Measurements from ENCODE around the gene OR13A1. TPM values are rescaled to one million over a fixed set of nuclear protein-coding genes. Genes with fewer than 3 reads are reported as not detected.
"Not testable (repeated sequence)": the region's sequence is repeated elsewhere in the genome, so short reads cannot be mapped to it uniquely, and the experiment has no call there.

Gene OR13A1, protein sequence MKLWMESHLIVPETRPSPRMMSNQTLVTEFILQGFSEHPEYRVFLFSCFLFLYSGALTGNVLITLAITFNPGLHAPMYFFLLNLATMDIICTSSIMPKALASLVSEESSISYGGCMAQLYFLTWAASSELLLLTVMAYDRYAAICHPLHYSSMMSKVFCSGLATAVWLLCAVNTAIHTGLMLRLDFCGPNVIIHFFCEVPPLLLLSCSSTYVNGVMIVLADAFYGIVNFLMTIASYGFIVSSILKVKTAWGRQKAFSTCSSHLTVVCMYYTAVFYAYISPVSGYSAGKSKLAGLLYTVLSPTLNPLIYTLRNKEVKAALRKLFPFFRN
- not detected in 2 replicates for total RNA-seq (2014; rRNA removed; shearing (Covaris generic))

DNA sequence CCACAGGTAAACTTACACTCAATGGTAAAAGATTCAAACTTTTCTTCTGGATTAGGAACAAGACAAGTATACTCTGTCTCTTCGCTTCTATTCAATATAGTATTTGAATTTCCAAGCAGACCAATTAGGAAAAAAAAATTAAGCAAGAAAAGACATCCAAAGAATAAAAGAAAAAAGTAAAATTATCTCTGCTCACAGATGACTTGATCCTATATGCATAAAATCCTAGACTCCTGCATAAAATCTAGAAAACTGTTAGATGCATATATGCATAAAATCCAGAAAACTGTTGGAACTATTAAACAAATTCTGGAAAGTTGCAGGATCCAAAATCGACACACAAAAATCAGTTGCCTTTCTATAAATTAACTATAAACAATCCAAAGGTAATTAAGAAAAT lies at the start of gene OR13A1:
Gene OR13A1 (minus strand): TSS at position 101 of the 400 bp plus-strand sequence. CDS start 11,186 bp downstream, outside the sequence.
- in situ Hi-C loops (cut with HindIII; ENCODE audit: low sequenced_read_pairs) = no loop called here
- no peak for DNase-seq (ENCODE audit: low spot score)

DNA sequence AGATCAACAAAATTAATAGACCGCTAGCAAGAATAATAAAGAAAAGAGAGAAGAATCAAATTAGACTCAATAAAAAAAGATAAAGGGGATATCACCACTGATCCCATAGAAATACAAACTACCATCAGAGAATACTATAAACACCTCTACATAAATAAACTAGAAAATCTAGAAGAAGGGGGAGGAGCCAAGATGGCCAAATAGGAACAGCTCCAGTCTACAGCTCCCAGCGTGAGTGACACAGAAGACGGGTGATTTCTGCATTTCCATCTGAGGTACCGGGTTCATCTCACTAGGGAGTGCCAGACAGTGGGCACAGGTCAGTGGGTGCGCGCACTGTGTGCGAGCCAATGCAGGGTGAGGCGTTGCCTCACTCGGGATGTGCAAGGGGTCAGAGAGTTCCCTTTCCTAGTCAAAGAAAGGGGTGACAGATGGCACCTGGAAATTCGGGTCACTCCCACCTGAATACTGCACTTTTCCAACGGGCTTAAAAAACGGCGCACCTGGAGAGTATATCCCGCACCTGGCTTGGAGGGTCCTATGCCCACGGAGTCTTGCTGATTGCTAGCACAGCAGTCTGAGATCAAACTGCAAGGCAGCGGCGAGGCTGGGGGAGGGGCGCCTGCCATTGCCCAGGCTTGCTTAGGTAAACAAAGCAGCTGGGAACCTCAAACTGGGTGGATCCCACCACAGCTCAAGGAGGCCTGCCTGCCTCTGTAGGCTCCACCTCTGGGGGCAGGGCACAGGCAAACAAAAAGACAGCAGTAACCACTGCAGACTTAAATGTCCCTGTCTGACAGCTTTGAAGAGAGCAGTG lies 46.8 kb upstream of the OR13A1 start:
- in situ Hi-C loops (cut with HindIII; ENCODE audit: low sequenced_read_pairs); DNase-seq (ENCODE audit: low spot score): not testable (repeated sequence)

DNA sequence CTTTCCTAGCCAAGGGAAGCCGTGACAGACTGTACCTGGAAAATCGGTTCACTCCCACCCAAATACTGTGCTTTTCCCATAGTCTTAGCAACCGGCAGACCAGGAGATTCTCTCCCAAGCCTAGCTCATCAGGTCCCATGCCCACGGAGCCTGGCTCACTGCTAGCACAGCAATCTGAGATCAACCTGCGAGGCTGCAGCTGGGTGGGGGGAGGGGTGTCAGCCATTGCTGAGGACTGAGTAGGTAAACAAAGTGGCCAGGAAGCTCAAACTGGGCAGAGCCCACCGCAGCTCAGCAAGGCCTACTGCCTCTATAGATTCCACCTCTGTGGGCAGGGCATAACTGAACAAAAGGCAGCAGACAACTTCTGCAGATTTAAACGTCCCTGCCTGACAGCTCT lies 43.6 kb upstream of the OR13A1 start:
- DNase-seq (ENCODE audit: low spot score); in situ Hi-C loops (cut with HindIII; ENCODE audit: low sequenced_read_pairs): not testable (repeated sequence)

DNA sequence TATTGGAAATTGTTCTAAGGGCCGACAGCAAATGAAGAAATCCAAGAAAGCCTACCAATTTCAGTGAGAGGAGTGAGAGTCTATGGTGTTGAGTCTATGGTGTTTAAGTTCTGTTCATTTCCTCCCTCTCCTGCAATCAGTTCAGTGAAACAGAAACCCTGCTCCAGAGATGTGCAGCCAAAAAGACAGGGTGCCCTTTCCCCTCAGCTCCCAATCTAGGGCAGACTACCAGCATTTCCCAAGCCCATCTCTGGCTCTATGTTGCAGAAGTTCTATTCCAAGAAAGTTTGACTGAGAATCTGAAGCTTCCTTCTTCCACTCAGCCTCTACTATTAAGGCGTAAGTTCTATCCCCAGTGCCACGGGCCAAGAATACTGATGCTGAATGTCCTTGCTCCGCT lies 40.1 kb upstream of the OR13A1 start:
- in situ Hi-C loops (cut with HindIII; ENCODE audit: low sequenced_read_pairs) = no loop called here
- no peak for DNase-seq (ENCODE audit: low spot score)

DNA sequence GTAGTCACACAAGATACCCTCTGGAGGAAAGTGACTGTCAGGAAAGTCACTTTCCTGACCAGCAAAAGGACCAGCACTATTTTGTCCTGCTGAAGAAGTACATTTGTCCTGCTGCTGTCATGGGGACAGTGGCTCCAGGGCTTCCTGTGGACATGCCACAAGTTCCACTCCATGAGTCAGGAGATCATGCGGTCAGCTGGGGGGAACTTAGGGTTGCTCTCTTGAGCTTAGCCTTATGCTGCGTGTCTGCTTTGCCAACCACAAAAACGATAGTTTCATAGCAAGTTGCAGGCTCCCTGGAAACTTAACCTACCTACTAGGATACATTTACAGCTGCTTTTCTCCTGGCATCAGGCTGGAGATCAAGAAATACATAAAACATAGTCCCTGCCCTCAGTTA lies 38.9 kb upstream of the OR13A1 start:
- no peak for DNase-seq (ENCODE audit: low spot score)
- in situ Hi-C loops (cut with HindIII; ENCODE audit: low sequenced_read_pairs) = no loop called here

DNA sequence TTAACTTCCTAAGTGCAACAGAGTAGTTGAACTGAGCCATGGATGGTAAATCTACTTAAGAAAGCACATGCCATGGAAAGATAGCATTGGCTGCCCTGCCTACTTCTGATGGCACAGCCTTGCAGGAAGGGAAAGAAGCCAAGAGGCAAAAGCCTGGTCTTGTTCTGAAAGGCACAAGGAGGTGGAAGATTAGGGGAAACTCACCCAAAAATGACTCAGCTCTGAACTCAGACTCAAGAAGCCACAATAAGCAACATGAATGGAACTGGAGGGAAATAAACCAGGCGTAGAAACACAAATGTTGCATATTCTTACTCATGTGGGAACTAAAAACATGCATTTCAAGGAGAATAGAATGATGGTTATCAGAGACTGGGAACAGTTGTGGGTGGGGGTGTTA lies 37.8 kb upstream of the OR13A1 start:
- DNase-seq (ENCODE audit: low spot score) = no peak
- in situ Hi-C loops (cut with HindIII; ENCODE audit: low sequenced_read_pairs) = no loop called here

DNA sequence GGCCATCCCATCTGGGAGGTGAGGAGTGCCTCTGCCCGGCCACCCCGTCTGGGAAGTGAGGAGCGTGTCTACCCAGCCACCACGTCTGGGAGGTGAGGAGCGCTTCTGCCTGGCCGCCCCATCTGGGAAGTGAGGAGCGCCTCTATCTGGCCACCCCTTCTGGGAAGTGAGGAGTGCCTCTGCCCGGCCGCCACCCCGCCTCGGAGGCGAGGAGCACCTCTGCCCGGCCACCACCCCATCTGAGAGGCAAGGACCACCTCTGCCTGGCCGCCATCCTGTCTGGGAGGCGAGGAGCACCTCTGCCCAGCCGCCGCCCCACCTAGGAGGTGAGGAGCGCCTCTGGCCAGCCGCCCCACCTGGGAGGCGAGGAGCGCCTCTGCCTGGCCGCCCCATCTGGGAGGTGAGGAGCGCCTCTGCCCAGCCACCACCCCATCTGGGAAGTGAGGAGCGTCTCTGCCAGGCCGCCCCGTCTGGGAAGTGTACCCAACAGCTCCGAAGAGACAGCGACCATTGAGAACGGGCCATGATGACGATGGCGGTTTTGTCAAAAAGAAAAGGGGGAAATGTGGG lies 32.9 kb upstream of the OR13A1 start:
- in situ Hi-C loops (cut with HindIII; ENCODE audit: low sequenced_read_pairs); DNase-seq (ENCODE audit: low spot score): not testable (repeated sequence)

DNA sequence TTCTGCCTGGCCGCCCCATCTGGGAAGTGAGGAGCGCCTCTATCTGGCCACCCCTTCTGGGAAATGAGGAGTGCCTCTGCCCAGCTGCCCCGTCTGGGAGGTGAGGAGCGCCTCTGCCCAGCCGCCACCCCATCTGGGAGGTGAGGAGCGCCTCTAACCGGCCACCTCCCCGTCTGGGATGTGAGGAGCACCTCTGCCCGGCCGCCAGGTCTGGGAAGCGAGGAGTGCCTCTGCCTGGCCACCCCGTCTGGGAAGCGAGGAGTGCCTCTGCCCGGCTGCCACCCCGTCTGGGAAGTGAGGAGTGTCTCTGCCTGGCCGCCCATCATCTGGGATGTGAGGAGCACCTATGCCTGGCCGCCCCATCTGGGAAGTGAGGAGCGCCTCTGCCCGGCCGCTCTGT lies 32.1 kb upstream of the OR13A1 start:
- in situ Hi-C loops (cut with HindIII; ENCODE audit: low sequenced_read_pairs); DNase-seq (ENCODE audit: low spot score): not testable (repeated sequence)

DNA sequence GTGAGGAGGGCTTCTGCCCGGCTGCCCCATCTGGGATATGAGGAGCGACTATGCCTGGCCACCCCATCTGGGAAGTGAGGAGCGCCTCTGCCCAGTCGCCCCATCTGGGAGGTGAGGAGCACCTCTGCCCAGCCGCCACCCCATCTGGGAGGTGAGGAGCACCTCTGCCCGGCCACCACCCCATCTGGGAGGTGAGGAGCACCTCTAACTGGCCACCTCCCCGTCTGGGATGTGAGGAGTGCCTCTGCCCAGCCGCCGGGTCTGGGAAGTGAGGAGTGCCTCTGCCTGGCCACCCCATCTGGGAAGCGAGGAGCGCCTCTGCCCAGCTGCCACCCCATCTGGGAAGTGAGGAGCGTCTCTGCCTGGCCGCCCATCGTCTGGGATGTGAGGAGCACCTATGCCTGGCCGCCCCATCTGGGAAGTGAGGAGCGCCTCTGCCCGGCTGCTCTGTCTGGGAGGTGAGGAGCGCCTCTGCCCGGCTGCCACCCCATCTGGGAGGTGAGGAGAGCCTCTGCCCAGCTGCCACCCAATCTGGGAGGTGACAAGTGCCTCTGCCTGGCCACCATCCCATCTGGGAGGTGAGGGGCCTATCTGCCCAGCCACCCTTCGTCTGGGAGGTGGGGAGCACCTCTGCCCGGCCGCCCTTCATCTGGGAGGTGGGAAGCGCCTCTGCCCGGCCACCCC lies 31.4 kb upstream of the OR13A1 start:
- in situ Hi-C loops (cut with HindIII; ENCODE audit: low sequenced_read_pairs) = not testable (repeated sequence)

DNA sequence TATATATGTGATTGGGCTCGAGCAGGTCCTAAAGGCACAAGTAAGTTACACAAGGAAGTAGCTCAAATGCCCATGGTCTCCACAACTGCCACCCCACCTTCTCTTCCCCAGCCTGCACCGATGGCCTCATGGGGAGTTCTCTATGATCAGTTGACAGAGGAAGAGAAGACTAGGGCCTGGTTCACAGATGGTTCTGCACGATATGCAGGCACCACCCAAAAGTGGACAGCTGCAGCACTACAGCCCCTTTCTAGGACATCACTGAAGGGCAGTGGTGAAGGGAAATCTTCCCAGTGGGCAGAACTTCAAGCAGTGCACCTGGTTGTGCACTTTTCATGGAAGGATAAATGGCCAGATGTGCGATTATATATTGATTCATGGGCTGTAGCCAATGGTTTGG lies 25.0 kb upstream of the OR13A1 start:
- DNase-seq (ENCODE audit: low spot score); in situ Hi-C loops (cut with HindIII; ENCODE audit: low sequenced_read_pairs): not testable (repeated sequence)

More for the DNA sequence above, 31.4 kb upstream of the OR13A1 start:
- not testable (repeated sequence) for DNase-seq (ENCODE audit: low spot score)

DNA sequence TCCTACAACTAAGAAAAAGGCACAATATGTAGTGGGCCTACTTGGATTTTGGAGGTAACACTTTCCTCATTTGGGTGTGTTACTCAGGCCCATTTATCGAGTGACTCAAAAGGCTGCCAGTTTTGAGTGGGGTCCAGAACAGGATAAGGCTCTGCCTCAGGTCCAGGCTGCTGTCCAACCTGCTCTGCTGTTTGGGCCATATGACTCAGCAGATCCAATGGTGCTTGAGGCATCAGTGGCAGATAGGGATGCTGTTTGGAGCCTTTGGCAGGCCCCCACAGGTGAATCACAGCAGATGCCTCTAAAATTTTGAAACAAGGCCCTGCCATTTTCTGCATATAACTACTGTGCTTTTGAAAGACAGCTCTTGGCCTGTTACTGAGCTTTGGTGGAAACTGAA lies 24.5 kb upstream of the OR13A1 start:
- no peak for DNase-seq (ENCODE audit: low spot score)
- in situ Hi-C loops (cut with HindIII; ENCODE audit: low sequenced_read_pairs) = no loop called here

DNA sequence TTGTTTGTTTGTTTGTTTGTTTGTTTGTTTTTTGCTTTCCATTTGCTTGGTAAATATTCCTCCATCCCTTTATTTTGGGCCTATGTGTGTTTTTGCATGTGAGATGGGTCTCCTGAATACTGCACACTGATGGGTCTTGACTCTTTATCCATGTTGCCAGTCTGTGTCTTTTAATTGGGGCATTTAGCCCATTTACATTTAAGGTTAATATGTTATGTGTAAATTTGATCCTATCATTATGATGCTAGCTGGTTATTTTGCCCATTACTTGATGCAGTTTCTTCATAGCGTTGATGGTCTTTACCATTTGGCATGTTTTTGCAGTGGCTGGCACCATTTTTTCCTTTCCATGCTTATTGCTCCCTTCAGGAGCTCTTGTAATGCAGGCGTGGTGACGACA lies 16.4 kb upstream of the OR13A1 start:
- in situ Hi-C loops (cut with HindIII; ENCODE audit: low sequenced_read_pairs); DNase-seq (ENCODE audit: low spot score): not testable (repeated sequence)

DNA sequence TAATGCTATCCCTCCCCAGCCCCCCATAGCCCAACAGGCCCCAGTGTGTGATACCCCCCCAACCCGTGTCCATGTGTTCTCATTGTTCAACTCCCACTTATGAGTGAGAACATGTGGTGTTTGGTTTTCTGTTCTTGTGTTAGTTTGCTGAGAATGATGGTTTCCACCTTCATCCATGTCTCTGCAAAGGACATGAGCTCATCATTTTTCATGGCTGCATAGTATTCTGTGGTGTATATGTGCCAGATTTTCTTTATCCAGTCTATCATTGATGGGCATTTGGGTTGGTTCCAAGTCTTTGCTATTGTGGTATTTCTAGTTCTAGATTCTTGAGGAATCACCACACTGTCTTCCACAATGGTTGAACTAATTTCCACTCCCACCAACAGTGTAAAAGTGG lies 11.5 kb upstream of the OR13A1 start:
- DNase-seq (ENCODE audit: low spot score); in situ Hi-C loops (cut with HindIII; ENCODE audit: low sequenced_read_pairs): not testable (repeated sequence)

DNA sequence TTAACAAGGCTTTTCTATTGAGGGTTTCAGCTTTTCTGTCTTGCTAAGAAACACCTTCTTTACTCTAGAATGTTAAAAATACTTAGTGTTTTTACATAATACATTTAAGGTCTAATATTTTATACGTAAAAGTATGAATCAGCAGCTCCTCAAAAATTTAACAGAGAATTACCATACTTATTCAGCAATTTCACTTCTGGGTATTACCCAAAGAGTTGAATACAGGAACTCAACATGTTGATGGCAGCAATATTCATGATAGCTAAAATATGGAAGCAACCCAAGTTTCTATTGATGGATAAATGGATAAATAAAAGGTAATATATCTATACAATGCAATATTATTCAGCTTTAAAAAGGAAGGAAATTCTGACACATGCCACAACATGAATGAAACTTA lies 9.7 kb upstream of the OR13A1 start:
- no peak for DNase-seq (ENCODE audit: low spot score)
- in situ Hi-C loops (cut with HindIII; ENCODE audit: low sequenced_read_pairs) = no loop called here

DNA sequence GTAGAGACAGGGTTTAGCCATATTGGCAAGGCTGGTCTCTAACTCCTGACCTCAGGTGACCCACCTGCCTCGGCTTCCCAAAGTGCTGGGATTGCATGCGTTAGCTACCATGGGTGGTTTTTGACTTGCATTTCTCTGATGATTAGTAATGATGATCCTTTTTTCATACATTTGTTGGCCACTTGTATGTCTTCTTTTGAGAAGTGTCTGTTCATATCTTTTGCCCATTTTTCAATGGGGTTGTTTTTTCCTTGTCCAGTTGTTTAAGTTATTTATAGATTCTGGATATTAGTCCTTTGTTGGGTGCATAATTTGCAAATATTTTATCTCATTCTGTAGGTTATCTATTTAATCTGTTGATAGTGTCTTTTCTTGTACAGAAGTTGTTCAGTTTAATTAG lies 4.3 kb upstream of the OR13A1 start:
- DNase-seq (ENCODE audit: low spot score) = no peak
- in situ Hi-C loops (cut with HindIII; ENCODE audit: low sequenced_read_pairs) = no loop called here

DNA sequence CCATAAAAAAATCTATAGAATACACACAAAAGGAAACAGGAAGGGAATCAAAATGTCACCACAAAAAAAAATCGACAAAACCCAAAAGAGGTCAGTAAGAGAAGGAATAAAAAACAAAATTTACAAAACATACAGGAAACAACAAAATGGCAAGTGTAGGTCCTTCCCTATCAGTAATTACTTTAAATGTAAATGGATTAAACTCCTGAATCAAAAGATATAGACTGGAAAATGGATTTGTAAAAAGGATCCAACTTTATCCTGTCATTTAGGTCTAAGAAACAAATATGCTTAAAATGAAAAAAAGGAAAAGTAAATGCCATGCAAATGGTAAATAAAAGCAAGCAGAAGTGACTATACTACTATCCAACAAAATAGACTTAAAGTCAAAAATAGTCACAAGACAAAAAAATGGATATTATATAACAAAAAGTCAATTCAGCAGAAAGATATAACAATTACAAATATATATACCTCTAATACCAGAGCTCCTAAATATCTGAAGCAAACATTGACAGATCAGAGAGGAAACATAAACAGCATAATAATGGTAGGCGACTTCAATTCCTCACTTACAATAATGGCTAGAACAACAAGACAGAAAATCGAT lies 2.0 kb downstream of the OR13A1 start:
- DNase-seq (ENCODE audit: low spot score) = no peak
- in situ Hi-C loops (cut with HindIII; ENCODE audit: low sequenced_read_pairs) = no loop called here

DNA sequence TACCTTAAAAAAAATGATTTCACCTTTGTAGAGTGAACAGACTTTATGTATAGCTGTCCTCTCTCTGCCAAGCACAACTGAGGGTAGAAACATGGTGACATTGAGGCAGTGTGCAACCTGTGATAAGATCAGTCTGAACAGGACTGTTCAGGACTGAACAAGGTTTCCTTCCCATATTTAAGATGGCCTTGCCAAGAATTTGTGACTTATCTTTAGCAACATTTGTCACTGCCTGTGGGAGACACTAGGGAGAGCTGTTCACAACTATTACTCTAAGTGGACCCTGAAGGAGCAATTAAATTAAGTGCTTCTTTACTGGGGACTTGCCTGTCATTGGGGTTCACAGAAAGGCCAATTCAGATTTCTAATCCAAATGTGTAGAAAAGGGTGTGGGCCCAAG lies 6.7 kb downstream of the OR13A1 start:
- no peak for DNase-seq (ENCODE audit: low spot score)
- in situ Hi-C loops (cut with HindIII; ENCODE audit: low sequenced_read_pairs) = no loop called here

DNA sequence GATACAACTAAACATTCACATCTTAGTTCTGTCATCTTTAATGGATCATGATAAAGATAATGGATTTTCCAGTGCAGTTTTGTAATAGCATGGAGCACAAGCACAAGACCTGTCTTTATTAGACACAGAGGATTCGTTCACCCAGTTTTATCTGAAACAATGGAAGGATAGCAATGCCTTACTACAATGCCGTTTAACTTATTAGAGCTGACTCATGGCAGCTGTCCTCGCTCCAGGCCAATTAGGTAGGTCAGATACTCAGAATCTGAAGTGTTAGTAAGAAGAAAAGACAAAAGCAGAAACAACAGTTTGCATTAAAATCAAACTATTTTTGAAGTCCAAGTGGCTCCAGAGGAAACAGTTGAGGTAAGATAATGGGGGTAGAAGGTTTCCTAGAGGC lies 12.8 kb downstream of the OR13A1 start:
- DNase-seq (ENCODE audit: low spot score) = no peak
- in situ Hi-C loops (cut with HindIII; ENCODE audit: low sequenced_read_pairs) = no loop called here

DNA sequence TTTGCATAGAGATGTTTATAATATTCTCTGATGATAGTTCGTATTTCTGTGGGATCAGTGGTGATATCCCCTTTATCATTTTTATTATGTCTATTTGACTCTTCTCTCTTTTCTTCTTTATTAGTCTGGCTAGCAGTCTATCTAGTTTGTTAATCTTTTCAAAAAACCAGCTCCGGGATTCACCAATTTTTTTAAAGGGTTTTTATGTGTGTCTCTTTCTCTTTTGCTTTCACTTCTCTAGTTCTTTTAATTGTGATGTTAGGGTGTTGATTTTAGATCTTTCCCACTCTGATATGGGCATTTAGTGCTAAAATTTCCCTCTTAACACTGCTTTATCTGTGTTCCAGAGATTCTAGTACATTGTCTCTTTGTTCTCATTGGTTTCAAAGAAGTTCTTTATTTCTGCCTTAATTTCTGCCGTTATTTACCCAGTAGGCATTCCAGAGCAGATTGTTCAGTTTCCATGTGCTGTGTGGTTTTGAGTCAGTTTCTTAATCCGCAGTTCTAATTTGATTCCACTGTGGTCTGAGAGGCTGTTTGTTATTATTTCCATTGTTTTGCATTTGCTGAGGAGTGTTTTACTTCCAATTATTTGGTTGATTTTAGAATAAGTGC lies 17.0 kb downstream of the OR13A1 start:
- in situ Hi-C loops (cut with HindIII; ENCODE audit: low sequenced_read_pairs); DNase-seq (ENCODE audit: low spot score): not testable (repeated sequence)

Measured in G401 (cell line).